Mesothelial cell of epicardium (in vitro differentiated cells): Measurements from ENCODE around the gene CCDC93. TPM values are rescaled to one million over a fixed set of nuclear protein-coding genes. Genes with fewer than 3 reads are reported as not detected.

ENCODE experiments used
- DNase-seq, 2 experiments: peaks; one replicate each; pipeline ENCODE4 v3.0.0; 2021; ENCODE audit warnings: low spot score in 2 of 2; ENCODE audit not compliant: unreplicated experiment in 2 of 2
- H3K27ac Mint-ChIP-seq: 2 replicates; pipeline ENCODE4 v1.8.0; 2021; ENCODE audit warnings: mixed read lengths
- H3K27me3 Mint-ChIP-seq: 2 replicates; pipeline ENCODE4 v1.8.0; 2021; ENCODE audit warnings: low read depth, mixed read lengths
- H3K36me3 Mint-ChIP-seq: 2 replicates; pipeline ENCODE4 v1.8.0; 2021; ENCODE audit warnings: mixed read lengths
- H3K4me1 Mint-ChIP-seq: 2 replicates; pipeline ENCODE4 v1.8.0; 2021; ENCODE audit warnings: mixed read lengths
- H3K4me3 Mint-ChIP-seq: 2 replicates; pipeline ENCODE4 v1.8.0; 2021; ENCODE audit warnings: mild to moderate bottlenecking, moderate library complexity, mixed read lengths
- H3K9me3 Mint-ChIP-seq: 2 replicates; pipeline ENCODE4 v1.8.0; 2021; ENCODE audit warnings: mixed read lengths
- total RNA-seq: library from RNA; stranded (reverse); gene quantifications from 3 replicates; pipeline ENCODE4 v1.2.1, GENCODE V29; 2021
- TF ChIP-seq, protein P1 (sequence below): fragments of 200-600 bp; sonication (generic); IDR thresholded peaks from one replicate; pipeline ENCODE4 v1.5.0; 2021; ENCODE audit warnings: antibody characterized with exemption; ENCODE audit not compliant: unreplicated experiment

Gene CCDC93, protein sequence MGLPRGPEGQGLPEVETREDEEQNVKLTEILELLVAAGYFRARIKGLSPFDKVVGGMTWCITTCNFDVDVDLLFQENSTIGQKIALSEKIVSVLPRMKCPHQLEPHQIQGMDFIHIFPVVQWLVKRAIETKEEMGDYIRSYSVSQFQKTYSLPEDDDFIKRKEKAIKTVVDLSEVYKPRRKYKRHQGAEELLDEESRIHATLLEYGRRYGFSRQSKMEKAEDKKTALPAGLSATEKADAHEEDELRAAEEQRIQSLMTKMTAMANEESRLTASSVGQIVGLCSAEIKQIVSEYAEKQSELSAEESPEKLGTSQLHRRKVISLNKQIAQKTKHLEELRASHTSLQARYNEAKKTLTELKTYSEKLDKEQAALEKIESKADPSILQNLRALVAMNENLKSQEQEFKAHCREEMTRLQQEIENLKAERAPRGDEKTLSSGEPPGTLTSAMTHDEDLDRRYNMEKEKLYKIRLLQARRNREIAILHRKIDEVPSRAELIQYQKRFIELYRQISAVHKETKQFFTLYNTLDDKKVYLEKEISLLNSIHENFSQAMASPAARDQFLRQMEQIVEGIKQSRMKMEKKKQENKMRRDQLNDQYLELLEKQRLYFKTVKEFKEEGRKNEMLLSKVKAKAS
- total RNA-seq: 46.5 to 47.5 TPM (median 46.9 TPM) in 3 replicates

DNA sequence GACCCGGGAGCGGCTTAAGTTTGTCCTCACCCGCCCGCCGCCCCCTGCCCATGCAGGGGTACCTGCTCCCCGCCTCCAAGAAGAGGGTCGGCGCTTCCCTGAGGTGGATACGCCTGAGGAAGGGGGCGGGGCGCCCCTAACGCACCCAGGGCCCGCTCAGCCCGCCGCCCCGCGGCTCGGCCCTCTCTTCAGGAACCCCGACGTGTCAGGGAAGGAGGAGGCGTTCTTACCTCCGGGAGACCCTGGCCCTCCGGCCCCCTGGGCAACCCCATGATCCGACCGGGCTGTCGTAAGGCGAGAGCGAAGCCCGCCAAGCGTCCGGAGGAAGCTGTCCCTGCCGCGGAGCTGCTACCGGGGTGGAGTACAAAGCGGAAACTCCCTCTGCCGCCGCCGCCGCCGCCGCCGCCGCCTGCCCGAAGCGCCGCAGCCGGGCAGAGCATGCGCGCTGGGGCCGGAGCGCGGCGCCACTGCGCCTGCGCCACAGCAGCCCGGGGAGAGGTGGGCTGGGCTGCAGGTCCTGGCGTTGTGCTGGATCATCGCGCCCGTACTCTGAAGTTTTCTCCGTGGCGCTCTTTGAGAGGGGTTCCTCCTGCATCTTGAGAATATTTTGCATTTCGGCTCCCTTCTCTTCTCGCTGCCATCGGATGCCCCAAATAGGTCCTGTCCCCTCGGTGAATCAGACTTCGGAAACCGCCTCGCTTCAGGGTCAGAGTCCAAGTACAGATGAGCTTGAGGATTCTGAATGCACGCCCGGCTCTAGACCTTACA lies at the start of gene CCDC93:
TSS of gene CCDC93 (minus strand) at position 347 of the 768 bp plus-strand sequence. CDS start at position 272, 75 bp downstream.
- peak within 1 kb of the TSS; percentile 78 for H3K27ac Mint-ChIP-seq
- peaks cover 19% of the 10 kb centered on the region for H3K4me1 Mint-ChIP-seq
- H3K4me3 Mint-ChIP-seq: peak within 1 kb of the TSS; percentile 91
- DNase-seq: peak; percentile 76 to 94
- TF ChIP-seq, protein P1, sequence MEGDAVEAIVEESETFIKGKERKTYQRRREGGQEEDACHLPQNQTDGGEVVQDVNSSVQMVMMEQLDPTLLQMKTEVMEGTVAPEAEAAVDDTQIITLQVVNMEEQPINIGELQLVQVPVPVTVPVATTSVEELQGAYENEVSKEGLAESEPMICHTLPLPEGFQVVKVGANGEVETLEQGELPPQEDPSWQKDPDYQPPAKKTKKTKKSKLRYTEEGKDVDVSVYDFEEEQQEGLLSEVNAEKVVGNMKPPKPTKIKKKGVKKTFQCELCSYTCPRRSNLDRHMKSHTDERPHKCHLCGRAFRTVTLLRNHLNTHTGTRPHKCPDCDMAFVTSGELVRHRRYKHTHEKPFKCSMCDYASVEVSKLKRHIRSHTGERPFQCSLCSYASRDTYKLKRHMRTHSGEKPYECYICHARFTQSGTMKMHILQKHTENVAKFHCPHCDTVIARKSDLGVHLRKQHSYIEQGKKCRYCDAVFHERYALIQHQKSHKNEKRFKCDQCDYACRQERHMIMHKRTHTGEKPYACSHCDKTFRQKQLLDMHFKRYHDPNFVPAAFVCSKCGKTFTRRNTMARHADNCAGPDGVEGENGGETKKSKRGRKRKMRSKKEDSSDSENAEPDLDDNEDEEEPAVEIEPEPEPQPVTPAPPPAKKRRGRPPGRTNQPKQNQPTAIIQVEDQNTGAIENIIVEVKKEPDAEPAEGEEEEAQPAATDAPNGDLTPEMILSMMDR: no peak
- H3K36me3 Mint-ChIP-seq: no peaks in the 10 kb centered on the region
- H3K27me3 Mint-ChIP-seq: peaks cover 40% of the 10 kb centered on the region
- no peaks in the 10 kb centered on the region for H3K9me3 Mint-ChIP-seq

DNA sequence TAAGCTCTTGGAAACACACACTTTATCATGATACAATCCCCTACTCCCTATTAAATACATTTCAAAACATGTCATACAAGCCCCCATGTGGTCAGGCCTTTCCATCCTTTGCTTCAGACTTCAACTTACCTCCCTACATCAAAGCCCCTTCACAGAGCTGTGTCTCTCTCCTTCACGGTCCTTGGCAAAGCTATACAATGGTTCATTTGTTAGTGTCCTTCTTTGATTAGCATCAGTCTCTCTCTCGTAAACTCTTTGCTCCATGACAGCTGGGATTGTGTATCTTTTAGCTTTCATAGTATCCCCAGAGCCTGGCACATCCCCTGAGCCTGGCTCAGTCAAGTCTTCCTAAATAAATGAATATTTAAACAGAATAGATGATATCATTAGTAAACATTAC lies 48.8 kb upstream of the CCDC93 start:
- TF ChIP-seq, protein P1: no peak
- H3K4me3 Mint-ChIP-seq: no peak overlapping the region
- no peak overlapping the region for H3K27ac Mint-ChIP-seq
- DNase-seq: no peak
- H3K36me3 Mint-ChIP-seq: no peaks in the 10 kb centered on the region
- peaks cover 78% of the 10 kb centered on the region for H3K27me3 Mint-ChIP-seq
- peaks cover 7% of the 10 kb centered on the region for H3K4me1 Mint-ChIP-seq
- H3K9me3 Mint-ChIP-seq: no peaks in the 10 kb centered on the region

DNA sequence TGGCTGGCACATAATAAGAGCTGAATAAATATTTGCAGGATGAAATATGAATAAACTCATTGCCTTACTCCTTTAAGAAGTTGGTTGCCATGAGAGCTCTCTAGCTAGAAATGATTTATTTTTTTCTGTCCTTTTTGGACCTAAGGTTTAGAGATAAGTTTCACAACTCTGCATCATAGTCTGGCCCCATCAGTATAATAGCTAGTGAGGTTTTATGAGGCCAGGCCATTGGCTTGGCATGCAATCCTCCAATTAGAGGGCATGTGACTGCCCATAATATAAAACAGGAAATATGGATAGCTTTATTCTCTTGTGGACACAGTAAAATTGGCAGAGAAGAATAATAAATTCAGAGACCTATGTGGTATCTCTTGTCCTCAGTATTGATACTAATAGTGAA lies 48.2 kb upstream of the CCDC93 start:
- Mint-ChIP-seq H3K9me3 (no peaks in the 10 kb centered on the region), H3K27me3 (peaks cover 81% of the 10 kb centered on the region), H3K4me1 (peaks cover 7% of the 10 kb centered on the region), H3K27ac (no peak overlapping the region), H3K4me3 (no peak overlapping the region), H3K36me3 (no peaks in the 10 kb centered on the region)
- DNase-seq: no peak
- TF ChIP-seq, protein P1: no peak

DNA sequence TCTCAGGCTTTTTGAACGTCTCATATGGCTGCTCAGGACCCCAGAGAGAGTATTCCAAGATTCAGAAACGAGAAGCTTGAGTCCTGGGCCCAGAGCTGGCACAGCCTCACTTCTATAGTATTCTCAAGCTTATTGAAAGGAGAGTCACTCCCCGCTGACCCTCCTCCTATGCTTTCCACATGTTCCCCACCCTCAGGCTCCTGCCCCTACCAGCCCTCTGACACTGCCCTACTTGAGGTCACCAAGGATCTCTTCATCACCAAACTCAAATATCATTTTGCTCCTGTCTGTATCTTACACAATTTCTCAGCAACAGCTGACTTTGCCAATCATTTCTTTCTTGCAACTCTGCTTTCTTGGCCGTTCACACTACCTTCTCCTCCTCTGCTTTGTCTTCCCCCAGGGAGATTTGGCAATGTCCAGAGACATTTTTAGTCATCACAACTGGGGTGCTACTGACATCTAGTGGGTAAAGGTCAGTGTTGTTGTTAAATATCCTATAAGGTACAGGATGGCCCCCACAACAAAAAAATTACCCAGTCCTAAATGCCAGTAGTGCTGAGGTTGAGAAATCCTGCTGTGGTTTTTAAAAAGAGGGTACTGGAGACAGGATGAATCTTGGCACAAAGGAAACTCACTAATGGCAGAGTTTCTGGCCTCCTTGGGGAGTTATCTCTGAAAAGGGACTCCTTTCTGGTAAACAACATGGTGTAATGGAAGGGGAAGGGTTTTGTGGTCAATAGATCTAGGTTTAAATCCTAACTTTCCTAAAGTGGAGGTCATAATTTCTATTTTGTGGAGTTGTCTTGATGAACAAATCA lies 47.5 kb upstream of the CCDC93 start:
- DNase-seq: no peak
- TF ChIP-seq, protein P1: no peak
- no peak overlapping the region for H3K4me3 Mint-ChIP-seq

DNA sequence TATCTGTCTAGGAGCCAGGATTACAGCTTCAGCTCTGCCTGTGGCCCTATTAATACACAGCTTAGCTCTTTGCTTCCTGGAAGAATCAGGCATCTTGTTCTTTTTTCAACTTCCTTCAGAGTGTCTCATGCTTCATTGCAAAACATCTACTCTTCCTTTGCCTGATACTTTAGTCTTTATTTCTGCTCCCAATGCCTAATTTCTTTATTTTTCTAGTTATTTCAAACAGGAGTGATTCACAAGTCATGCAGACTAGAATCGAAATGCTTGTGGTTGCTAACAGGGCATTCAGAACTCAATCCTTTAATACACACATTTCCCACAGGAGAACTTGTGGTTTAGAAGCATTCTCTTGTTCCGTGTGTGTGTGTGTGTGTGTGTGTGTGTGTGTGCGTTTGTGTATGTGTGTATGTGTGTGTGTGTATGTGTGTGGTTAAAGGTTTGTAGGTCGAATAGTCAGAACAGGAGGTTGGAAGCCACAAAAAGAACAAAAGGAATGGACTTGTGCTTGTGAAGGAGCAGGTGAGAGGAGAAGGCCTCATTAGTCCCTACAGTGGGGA lies 46.1 kb upstream of the CCDC93 start:
- TF ChIP-seq, protein P1: no peak
- no peak overlapping the region for H3K27ac Mint-ChIP-seq
- no peak for DNase-seq

More for the DNA sequence above, 47.5 kb upstream of the CCDC93 start:
- no peak overlapping the region for H3K27ac Mint-ChIP-seq
- H3K36me3 Mint-ChIP-seq: no peaks in the 10 kb centered on the region
- H3K27me3 Mint-ChIP-seq: peaks cover 82% of the 10 kb centered on the region
- H3K4me1 Mint-ChIP-seq: peaks cover 7% of the 10 kb centered on the region
- no peaks in the 10 kb centered on the region for H3K9me3 Mint-ChIP-seq

More for the DNA sequence above, 46.1 kb upstream of the CCDC93 start:
- Mint-ChIP-seq H3K27me3 (peaks cover 84% of the 10 kb centered on the region), H3K4me1 (peaks cover 3% of the 10 kb centered on the region), H3K9me3 (no peaks in the 10 kb centered on the region), H3K4me3 (no peak overlapping the region), H3K36me3 (no peaks in the 10 kb centered on the region)
